Fibroblast of lung (primary cell): Measurements from ENCODE around the gene DHX16.
A peak's percentile ranks its signal among the peaks of the same experiment; 100 is the strongest.

ENCODE experiments used
- EZH2 ChIP-seq: IDR thresholded peaks from 2 replicates; pipeline ENCODE4 v1.5.1; 2012; ENCODE audit warnings: low read length, control low read depth, mild to moderate bottlenecking; ENCODE audit errors: missing control alignments
- TF ChIP-seq, protein P1 (sequence below), 2 donors: IDR thresholded peaks in 1 of 2; conservative IDR thresholded peaks in 1 of 2; 1 replicate in 1 of 2; 2 replicates in 1 of 2; pipeline ENCODE4 v1.5.1; 2011 to 2012; ENCODE audit warnings: low read length in 2 of 2, control low read depth in 1 of 2, inconsistent platforms in 1 of 2, low read depth in 1 of 2, mild to moderate bottlenecking in 1 of 2

DNA sequence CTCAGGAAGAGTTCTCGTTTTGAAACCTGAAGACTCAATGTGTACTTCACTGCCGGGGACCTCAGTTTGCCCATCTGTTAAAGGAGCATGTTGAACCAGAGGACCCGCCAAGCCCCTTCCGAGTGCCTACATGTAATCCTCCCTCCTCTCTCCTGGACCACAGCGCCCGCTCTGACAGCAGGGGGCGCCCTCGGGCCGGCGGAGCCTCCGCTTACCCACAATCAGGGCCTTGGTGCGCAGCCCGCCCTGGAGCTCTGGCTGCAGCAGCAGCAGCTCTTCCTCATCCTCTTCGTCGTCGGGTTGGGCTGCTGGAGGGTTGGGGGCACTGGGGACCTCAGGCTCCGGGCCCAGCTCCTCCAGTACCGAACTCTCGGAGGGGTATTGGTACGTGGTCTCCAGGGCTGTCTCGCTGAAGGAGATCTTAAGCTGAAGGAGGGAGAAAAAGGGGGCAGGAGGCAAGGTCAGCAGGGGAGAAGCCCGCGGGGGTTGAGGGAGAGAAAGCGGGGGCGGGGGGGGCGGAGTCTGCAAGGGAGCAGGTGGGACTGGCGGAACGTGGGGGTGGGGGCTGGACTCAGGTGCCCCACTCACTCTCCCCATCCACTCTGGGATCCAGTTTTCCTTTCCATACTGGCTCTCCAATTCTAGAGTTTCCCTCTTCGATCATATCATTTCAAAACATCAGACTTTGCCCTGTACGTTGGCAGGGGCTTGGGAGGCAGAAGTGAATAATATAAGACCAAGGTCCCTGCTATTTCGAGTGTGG, 6.3 kb upstream of the DHX16 start:
- TF ChIP-seq, protein P1, sequence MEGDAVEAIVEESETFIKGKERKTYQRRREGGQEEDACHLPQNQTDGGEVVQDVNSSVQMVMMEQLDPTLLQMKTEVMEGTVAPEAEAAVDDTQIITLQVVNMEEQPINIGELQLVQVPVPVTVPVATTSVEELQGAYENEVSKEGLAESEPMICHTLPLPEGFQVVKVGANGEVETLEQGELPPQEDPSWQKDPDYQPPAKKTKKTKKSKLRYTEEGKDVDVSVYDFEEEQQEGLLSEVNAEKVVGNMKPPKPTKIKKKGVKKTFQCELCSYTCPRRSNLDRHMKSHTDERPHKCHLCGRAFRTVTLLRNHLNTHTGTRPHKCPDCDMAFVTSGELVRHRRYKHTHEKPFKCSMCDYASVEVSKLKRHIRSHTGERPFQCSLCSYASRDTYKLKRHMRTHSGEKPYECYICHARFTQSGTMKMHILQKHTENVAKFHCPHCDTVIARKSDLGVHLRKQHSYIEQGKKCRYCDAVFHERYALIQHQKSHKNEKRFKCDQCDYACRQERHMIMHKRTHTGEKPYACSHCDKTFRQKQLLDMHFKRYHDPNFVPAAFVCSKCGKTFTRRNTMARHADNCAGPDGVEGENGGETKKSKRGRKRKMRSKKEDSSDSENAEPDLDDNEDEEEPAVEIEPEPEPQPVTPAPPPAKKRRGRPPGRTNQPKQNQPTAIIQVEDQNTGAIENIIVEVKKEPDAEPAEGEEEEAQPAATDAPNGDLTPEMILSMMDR (conservative IDR thresholded peaks at IDR 0.05 in 1 of 2, IDR thresholded peaks at IDR 0.05 in 1 of 2; ENCODE audit: low read depth in 1 of 2, low read length in 2 of 2) = peak; percentile 94 to 95
- TF ChIP-seq EZH2 = no peak
